HepG2 (cell line): ENCODE results near the gene METTL22. TPM values are rescaled to one million over a fixed set of nuclear protein-coding genes. Genes with fewer than 3 reads are reported as not detected.

Experiments used
- ARID3A ChIP-seq: IDR thresholded peaks from 2 replicates; pipeline ENCODE4 v1.6.1; 2012; ENCODE audit warnings: low read depth, low read length, improper control_type of control experiment
- ATF7-NPFF ChIP-seq: sonication (generic); formaldehyde crosslinking; IDR thresholded peaks from 2 replicates; pipeline ENCODE4 v1.8.1; 2023; ENCODE audit warnings: mild to moderate bottlenecking, low read depth, missing genetic modification reagents, moderate library complexity
- CBX2 ChIP-seq, 2 experiments: fragments of 200-600 bp in 1 of 2; sonication (generic); formaldehyde crosslinking in 1 of 2; IDR thresholded peaks; 2 replicates each; pipeline versions ENCODE4 v1.7.0 to v1.8.1; 2018 to 2022; ENCODE audit warnings: low read depth in 2 of 2, low read length in 1 of 2, mild to moderate bottlenecking in 1 of 2, missing genetic modification reagents in 1 of 2
- DMAP1 ChIP-seq: IDR thresholded peaks from 2 replicates; pipeline ENCODE4 v1.6.1; 2016
- FLYWCH1 ChIP-seq: sonication (generic); formaldehyde crosslinking; IDR thresholded peaks from 2 replicates; pipeline ENCODE4 v1.8.1; 2023; ENCODE audit warnings: mild to moderate bottlenecking, missing genetic modification reagents
- FOXP1 ChIP-seq, 2 experiments: fragments of 450-650 bp in 1 of 2; IDR thresholded peaks; 2 replicates each; pipeline ENCODE4 v1.6.1; 2017 to 2018; ENCODE audit warnings: antibody characterized with exemption in 1 of 2
- HDAC1 ChIP-seq: sonication (generic); formaldehyde crosslinking; IDR thresholded peaks from 2 replicates; pipeline ENCODE4 v1.5.1; 2020; ENCODE audit warnings: mild to moderate bottlenecking, missing genetic modification reagents
- JUNB ChIP-seq: sonication (generic); formaldehyde crosslinking; IDR thresholded peaks from 2 replicates; pipeline ENCODE4 v1.8.0; 2022; ENCODE audit warnings: missing genetic modification reagents, mild to moderate bottlenecking, borderline replicate concordance
- KLF16 ChIP-seq, 2 experiments: sonication (generic) in 1 of 2; formaldehyde crosslinking in 1 of 2; IDR thresholded peaks; 2 replicates each; pipeline versions ENCODE4 v1.6.1 to v1.8.0; 2016 to 2023; ENCODE audit warnings: missing genetic modification reagents in 2 of 2, missing compliant biosample characterization in 1 of 2
- MATR3 ChIP-seq: sonication (generic); formaldehyde crosslinking; IDR thresholded peaks from 2 replicates; pipeline ENCODE4 v1.4.0; 2020; ENCODE audit warnings: missing genetic modification reagents
- MIER2 ChIP-seq: IDR thresholded peaks from 2 replicates; pipeline ENCODE4 v1.6.1; 2016; ENCODE audit warnings: missing biosample characterization, missing genetic modification reagents
- MYC ChIP-seq: sonication (generic); formaldehyde crosslinking; IDR thresholded peaks from 2 replicates; pipeline ENCODE4 v1.9.0; 2021; ENCODE audit warnings: missing genetic modification reagents, borderline replicate concordance
- NAIF1 ChIP-seq: sonication (generic); formaldehyde crosslinking; IDR thresholded peaks from 2 replicates; pipeline ENCODE4 v1.5.0; 2020; ENCODE audit warnings: mild to moderate bottlenecking, missing genetic modification reagents, borderline replicate concordance
- SKIL ChIP-seq: sonication (generic); formaldehyde crosslinking; IDR thresholded peaks from 2 replicates; pipeline ENCODE4 v1.8.0; 2022; ENCODE audit warnings: missing genetic modification reagents, mild to moderate bottlenecking, moderate library complexity, borderline replicate concordance
- SMAD9 ChIP-seq: sonication (generic); formaldehyde crosslinking; IDR thresholded peaks from 2 replicates; pipeline ENCODE4 v1.5.1; 2020; ENCODE audit warnings: mild to moderate bottlenecking, missing genetic modification reagents
- SMC3 ChIP-seq: IDR thresholded peaks from 2 replicates; pipeline ENCODE4 v1.6.1; 2011; ENCODE audit warnings: low read length, improper control_type of control experiment
- TGIF2 ChIP-seq: IDR thresholded peaks from 2 replicates; pipeline ENCODE4 v1.6.1; 2016; ENCODE audit warnings: control low read depth, missing compliant biosample characterization
- YEATS4 ChIP-seq: sonication (generic); formaldehyde crosslinking; IDR thresholded peaks from 2 replicates; pipeline ENCODE4 v1.4.0; 2020; ENCODE audit warnings: missing genetic modification reagents, borderline replicate concordance
- ZBTB20 ChIP-seq: sonication (generic); formaldehyde crosslinking; IDR thresholded peaks from 2 replicates; pipeline ENCODE4 v1.8.1; 2023; ENCODE audit warnings: missing genetic modification reagents, low read depth, mild to moderate bottlenecking, borderline replicate concordance
- ZNF451 ChIP-seq: sonication (generic); formaldehyde crosslinking; IDR thresholded peaks from 2 replicates; pipeline ENCODE4 v1.5.0; 2020; ENCODE audit warnings: mild to moderate bottlenecking, missing genetic modification reagents
- ZNF569 ChIP-seq: sonication (generic); formaldehyde crosslinking; IDR thresholded peaks from 2 replicates; pipeline ENCODE4 v1.5.0; 2020; ENCODE audit warnings: mild to moderate bottlenecking, missing genetic modification reagents, moderate library complexity, borderline replicate concordance
- ZNF639 ChIP-seq: conservative IDR thresholded peaks from 2 replicates; pipeline ENCODE4 v1.6.1; 2018; ENCODE audit warnings: missing genetic modification reagents
- ZNF670 ChIP-seq: sonication (generic); formaldehyde crosslinking; IDR thresholded peaks from 2 replicates; pipeline ENCODE4 v1.8.0; 2022; ENCODE audit warnings: mild to moderate bottlenecking, missing genetic modification reagents, borderline replicate concordance
- ZNF879 ChIP-seq: sonication (generic); formaldehyde crosslinking; IDR thresholded peaks from 2 replicates; pipeline ENCODE4 v1.8.1; 2023; ENCODE audit warnings: missing genetic modification reagents
- ZSCAN9 ChIP-seq: IDR thresholded peaks from 2 replicates; pipeline ENCODE4 v1.6.1; 2016; ENCODE audit warnings: borderline replicate concordance
- polyA plus RNA-seq, 8 experiments: library from polyadenylated mRNA; depleted of rRNA in 3 of 8; stranded (reverse) in 7 of 8; unstranded in 1 of 8; fragments of >200 nt; fragmentation: Illumina TruSeq in 4 of 8; extraction: Trizol in 4 of 8; gene quantifications; 2 replicates each; pipeline versions ENCODE4 v1.2.1 to v1.2.3, GENCODE V29; 2011 to 2016; ENCODE audit warnings: low read depth in 4 of 8, missing spikeins in 1 of 8, mixed read lengths in 1 of 8; ENCODE audit not compliant: insufficient read depth in 1 of 8
- total RNA-seq, 5 experiments: library from RNA; depleted of rRNA; stranded (reverse); fragments of >200 nt; fragmentation: Illumina TruSeq; extraction: Trizol; gene quantifications; 2 replicates each; pipeline ENCODE4 v1.2.3, GENCODE V29; 2016; ENCODE audit warnings: low read depth in 1 of 5

METTL22 gene
- total and polyA plus RNA-seq, 2 of the 13 experiments (the other 11 are each of a cell fraction or from before 2014, with no cell fraction given), result 36.2 to 94.8 TPM

DNA sequence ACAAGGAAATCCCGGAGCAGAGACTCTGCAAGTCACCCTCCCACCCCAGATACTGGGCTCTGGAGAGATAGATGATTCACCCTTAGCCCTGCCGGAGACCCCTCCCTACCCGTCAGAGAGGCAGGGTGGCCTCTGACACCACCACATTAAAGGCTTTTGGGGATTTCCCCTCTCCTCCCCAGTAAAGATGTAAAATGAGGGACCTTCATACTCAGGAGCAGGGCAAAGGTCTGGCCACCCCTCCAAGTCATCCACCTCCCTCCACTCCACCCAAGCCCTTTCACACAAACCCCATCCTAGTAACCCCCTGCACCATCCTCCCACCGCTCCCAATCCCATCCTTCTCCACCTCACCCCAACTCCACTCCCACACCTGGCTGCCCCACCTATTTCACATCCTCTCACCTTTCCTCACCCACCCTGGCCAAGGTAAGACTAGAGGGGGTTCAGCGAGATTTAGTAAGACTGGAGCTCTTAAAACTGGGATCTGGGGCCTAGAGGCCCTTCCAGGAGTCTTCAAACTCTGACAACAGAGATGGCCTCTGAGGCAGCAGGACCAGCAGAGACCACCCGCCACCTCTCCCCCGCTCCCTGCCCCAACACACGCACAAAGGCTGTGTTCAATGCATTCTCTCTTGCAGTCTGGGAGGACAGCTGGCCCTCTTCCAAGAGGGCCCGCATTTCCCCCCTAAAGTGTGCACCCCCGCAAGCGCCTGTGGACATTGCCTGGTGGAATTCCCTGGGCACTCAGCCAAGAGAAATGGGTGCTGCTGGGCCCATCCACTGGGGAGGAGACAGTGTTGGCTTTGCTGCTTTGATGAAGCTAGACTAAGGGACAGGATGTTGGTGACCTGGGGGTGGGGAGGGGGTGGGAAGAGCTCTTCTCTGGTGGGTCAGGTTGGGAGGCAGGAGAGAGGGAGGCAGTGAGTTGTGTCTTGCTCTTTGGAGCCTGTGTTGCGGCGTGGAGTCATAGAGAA, 54.0 kb downstream of the METTL22 start (continued):
- TF ChIP-seq SKIL (CRISPR knock-in tag), result peak; percentile 77; the same call in 1 of the 2 replicates
- TF ChIP-seq YEATS4 (CRISPR knock-in tag), result no peak
- peak; percentile 19; the same call in 1 of the 2 replicates for TF ChIP-seq ZBTB20 (CRISPR knock-in tag)
- no peak for TF ChIP-seq FOXP1 (IDR thresholded peaks at IDR 0.05)
- TF ChIP-seq FOXP1 (CRISPR knock-in tag; IDR thresholded peaks at IDR 0.05), result peak; percentile 41; the same call in 1 of the 2 replicates
- TF ChIP-seq ZNF569 (CRISPR knock-in tag), result no peak
- no peak for TF ChIP-seq MYC (CRISPR knock-in tag)
- no peak for TF ChIP-seq SMAD9 (CRISPR knock-in tag)
- TF ChIP-seq TGIF2 (CRISPR knock-in tag), result peak; percentile 51; the same call in 1 of the 2 replicates
- TF ChIP-seq SMC3, result no peak
- TF ChIP-seq ZNF451 (CRISPR knock-in tag), result no peak
- TF ChIP-seq ZNF879 (CRISPR knock-in tag), result no peak
- 0 out of 2 replicates have a peak, but pooled peaks have one; percentile 30 for TF ChIP-seq ATF7-NPFF
- no peak for TF ChIP-seq JUNB (CRISPR knock-in tag)
- TF ChIP-seq ZNF670 (CRISPR knock-in tag), result no peak
- no peak for TF ChIP-seq FLYWCH1 (CRISPR knock-in tag)
- no peak for TF ChIP-seq MATR3 (CRISPR knock-in tag)
- TF ChIP-seq CBX2 (IDR thresholded peaks at IDR 0.05; ENCODE audit: low read depth, low read length), result no peak
- TF ChIP-seq CBX2 (CRISPR knock-in tag; IDR thresholded peaks at IDR 0.05; ENCODE audit: low read depth), result no peak
- no peak for TF ChIP-seq ZNF639
- TF ChIP-seq MIER2, result no peak
- no peak for TF ChIP-seq DMAP1 (CRISPR knock-in tag)
- no peak; the same call in 1 of the 2 replicates for TF ChIP-seq ZSCAN9 (CRISPR knock-in tag)
- peak; percentile 63 for TF ChIP-seq HDAC1 (CRISPR knock-in tag)
- TF ChIP-seq KLF16 (CRISPR knock-in tag; IDR thresholded peaks at IDR 0.05), result no peak
- TF ChIP-seq ARID3A, result no peak
- no peak for TF ChIP-seq NAIF1 (CRISPR knock-in tag)
